IMR-90 (cell line): ENCODE measurements around the gene STT3A. TPM values are rescaled to one million over a fixed set of nuclear protein-coding genes. Genes with fewer than 3 reads are reported as not detected.

Experiments used
- ATAC-seq: fragments of 200-7000 bp; cut with Tn5 transposase; 2 replicates; pipeline ENCODE4 v1.9.1; 2020; ENCODE audit warnings: low read depth, mild to moderate bottlenecking, moderate library complexity
- BruUV-seq: library from RNA; stranded (reverse); fragments of 400-500 nt; replicated peaks from 2 replicates; lab custom pipeline; 2021; lab: Mats Ljungman, UMichigan
- CTCF ChIA-PET: fragments of 300-600 bp; formaldehyde crosslinking; extraction: SDS; loops from one replicate; lab custom pipeline; 2021; ENCODE audit warnings: antibody characterized with exemption; lab: Yijun Ruan, JAX
- POLR2A ChIA-PET: fragments of 300-600 bp; sonication (Branson Sonifier 250); formaldehyde crosslinking; loops from one replicate; lab custom pipeline; 2022; ENCODE audit warnings: antibody characterized with exemption; ENCODE audit not compliant: unreplicated experiment; lab: Charles Lee
- DNase-seq: peaks from one replicate; pipeline ENCODE4 v3.0.0; 2013
- H2AFZ ChIP-seq: replicated peaks from 2 replicates; pipeline ENCODE3; 2013; ENCODE audit warnings: low read length, mild to moderate bottlenecking; ENCODE audit not compliant: poor library complexity
- H2AK5ac ChIP-seq: 2 replicates; pipeline ENCODE4 v1.6.1; 2013; ENCODE audit warnings: low read depth, low read length, inconsistent platforms
- H2AK9ac ChIP-seq: replicated peaks from 2 replicates; pipeline ENCODE3; 2013; ENCODE audit warnings: mild to moderate bottlenecking, low read depth, low read length, moderate library complexity; ENCODE audit not compliant: poor library complexity
- H2BK120ac ChIP-seq: 2 replicates; pipeline ENCODE4 v1.6.1; 2013; ENCODE audit warnings: low read depth, low read length, inconsistent platforms
- H2BK15ac ChIP-seq: 3 replicates; pipeline ENCODE4 v1.6.1; 2013; ENCODE audit warnings: low read depth, low read length, inconsistent platforms
- H2BK20ac ChIP-seq: 2 replicates; pipeline ENCODE4 v1.6.1; 2013; ENCODE audit warnings: low read depth, mild to moderate bottlenecking, inconsistent platforms, low read length, moderate library complexity
- H2BK5ac ChIP-seq: 2 replicates; pipeline ENCODE4 v1.6.1; 2013; ENCODE audit warnings: mild to moderate bottlenecking, low read depth, low read length, inconsistent platforms; ENCODE audit not compliant: poor library complexity, severe bottlenecking
- H3K14ac ChIP-seq: replicated peaks from 2 replicates; pipeline ENCODE4 v1.6.1; 2013; ENCODE audit warnings: low read depth, low read length, inconsistent platforms
- H3K18ac ChIP-seq: 2 replicates; pipeline ENCODE4 v1.6.1; 2013; ENCODE audit warnings: low read depth, low read length, control low read depth
- H3K23ac ChIP-seq: 2 replicates; pipeline ENCODE4 v1.6.1; 2013; ENCODE audit warnings: low read depth, low read length, inconsistent platforms
- H3K27ac ChIP-seq: 2 replicates; pipeline ENCODE4 v1.5.1; 2013; ENCODE audit warnings: mild to moderate bottlenecking, control low read depth, low read length; ENCODE audit not compliant: insufficient read depth
- H3K27me3 ChIP-seq: 2 replicates; pipeline ENCODE4 v1.6.1; 2013; ENCODE audit warnings: low read length; ENCODE audit not compliant: control insufficient read depth, insufficient read depth
- H3K36me3 ChIP-seq: 2 replicates; pipeline ENCODE4 v1.6.1; 2013; ENCODE audit warnings: low read length, mixed read lengths; ENCODE audit not compliant: control insufficient read depth, insufficient read depth
- H3K4ac ChIP-seq: 2 replicates; pipeline ENCODE4 v1.6.1; 2013; ENCODE audit warnings: low read depth, low read length, inconsistent platforms
- H3K4me1 ChIP-seq: 2 replicates; pipeline ENCODE4 v1.6.1; 2013; ENCODE audit warnings: low read length, mixed read lengths; ENCODE audit not compliant: control insufficient read depth, insufficient read depth
- H3K4me2 ChIP-seq: 2 replicates; pipeline ENCODE4 v1.6.1; 2013; ENCODE audit warnings: low read depth, mild to moderate bottlenecking, control low read depth, low read length, moderate library complexity
- H3K4me3 ChIP-seq: 2 replicates; pipeline ENCODE4 v1.5.1; 2013; ENCODE audit warnings: low read depth, mild to moderate bottlenecking, control low read depth, low read length, moderate library complexity; ENCODE audit not compliant: insufficient read depth
- H3K56ac ChIP-seq: 2 replicates; pipeline ENCODE4 v1.6.1; 2013; ENCODE audit warnings: low read length, inconsistent platforms; ENCODE audit not compliant: insufficient read depth; ENCODE audit errors: extremely low read depth
- H3K79me1 ChIP-seq, 2 experiments: 2 replicates each; pipeline ENCODE4 v1.6.1; 2013; ENCODE audit warnings: low read length in 2 of 2, inconsistent platforms in 1 of 2, low read depth in 1 of 2
- H3K9ac ChIP-seq: 2 replicates; pipeline ENCODE4 v1.6.1; 2013; ENCODE audit warnings: low read depth, low read length, control low read depth
- H3K9me1 ChIP-seq: 2 replicates; pipeline ENCODE4 v1.6.1; 2013; ENCODE audit warnings: low read length, inconsistent platforms; ENCODE audit not compliant: insufficient read depth
- H3K9me3 ChIP-seq: 2 replicates; pipeline ENCODE4 v1.6.1; 2013; ENCODE audit warnings: low read length; ENCODE audit not compliant: control insufficient read depth, insufficient read depth
- H4K20me1 ChIP-seq: 2 replicates; pipeline ENCODE4 v1.6.1; 2013; ENCODE audit warnings: low read length, inconsistent platforms; ENCODE audit not compliant: insufficient read depth
- H4K5ac ChIP-seq: 2 replicates; pipeline ENCODE4 v1.6.1; 2013; ENCODE audit warnings: mild to moderate bottlenecking, low read depth, low read length, control low read depth
- H4K8ac ChIP-seq, 2 experiments: 2 replicates each; pipeline ENCODE4 v1.6.1; 2013; ENCODE audit warnings: low read depth in 2 of 2, low read length in 2 of 2, control low read depth in 1 of 2, inconsistent platforms in 1 of 2
- H4K91ac ChIP-seq: 2 replicates; pipeline ENCODE4 v1.6.1; 2013; ENCODE audit warnings: low read depth, low read length, inconsistent platforms; ENCODE audit not compliant: insufficient read depth
- BHLHE40 ChIP-seq: fragments of 150-350 bp; IDR thresholded peaks from 2 replicates; pipeline ENCODE4 v1.6.1; 2016; ENCODE audit warnings: mild to moderate bottlenecking, low read depth, low read length
- CEBPB ChIP-seq: IDR thresholded peaks from 2 replicates; pipeline ENCODE4 v1.6.1; 2012; ENCODE audit warnings: low read depth, low read length, improper control_type of control experiment
- CHD1 ChIP-seq: IDR thresholded peaks from 2 replicates; pipeline ENCODE4 v1.6.1; 2012; ENCODE audit warnings: low read depth, low read length, improper control_type of control experiment
- CTCF ChIP-seq: conservative IDR thresholded peaks from 2 replicates; pipeline ENCODE4 v1.5.1; 2012; ENCODE audit warnings: mild to moderate bottlenecking, low read depth, low read length, improper control_type of control experiment
- ELK1 ChIP-seq: fragments of 150-350 bp; IDR thresholded peaks from 2 replicates; pipeline ENCODE4 v1.6.1; 2016; ENCODE audit warnings: low read depth, mild to moderate bottlenecking, low read length, moderate library complexity, borderline replicate concordance
- FOS ChIP-seq: fragments of 150-350 bp; IDR thresholded peaks from 2 replicates; pipeline ENCODE4 v1.6.1; 2016; ENCODE audit warnings: low read depth, low read length
- MAFK ChIP-seq: IDR thresholded peaks from 2 replicates; pipeline ENCODE4 v1.6.1; 2012; ENCODE audit warnings: low read depth, low read length, improper control_type of control experiment
- MAZ ChIP-seq: IDR thresholded peaks from 2 replicates; pipeline ENCODE4 v1.6.1; 2012; ENCODE audit warnings: low read depth, mild to moderate bottlenecking, low read length, improper control_type of control experiment, moderate library complexity, borderline replicate concordance
- MXI1 ChIP-seq: IDR thresholded peaks from 2 replicates; pipeline ENCODE4 v1.6.1; 2012; ENCODE audit warnings: low read depth, mild to moderate bottlenecking, low read length, moderate library complexity, borderline replicate concordance
- NFE2L2 ChIP-seq: fragments of 150-350 bp; IDR thresholded peaks from 2 replicates; pipeline ENCODE4 v1.6.1; 2016; ENCODE audit warnings: low read depth, mild to moderate bottlenecking, low read length
- POLR2A ChIP-seq: IDR thresholded peaks from 2 replicates; pipeline ENCODE4 v1.6.1; 2012; ENCODE audit warnings: mild to moderate bottlenecking, low read depth, low read length
- RAD21 ChIP-seq: IDR thresholded peaks from 2 replicates; pipeline ENCODE4 v1.6.1; 2012; ENCODE audit warnings: low read length, improper control_type of control experiment
- RCOR1 ChIP-seq: IDR thresholded peaks from 2 replicates; pipeline ENCODE4 v1.6.1; 2012; ENCODE audit warnings: mild to moderate bottlenecking, low read length, improper control_type of control experiment; ENCODE audit not compliant: insufficient replicate concordance
- RFX5 ChIP-seq: IDR thresholded peaks from 2 replicates; pipeline ENCODE4 v1.8.0; 2012; ENCODE audit warnings: low read depth, mild to moderate bottlenecking, low read length, moderate library complexity
- SMC3 ChIP-seq: fragments of 150-350 bp; IDR thresholded peaks from 2 replicates; pipeline ENCODE4 v1.6.1; 2016; ENCODE audit warnings: low read depth, mild to moderate bottlenecking, antibody characterized with exemption, low read length, moderate library complexity
- USF2 ChIP-seq: fragments of 150-350 bp; IDR thresholded peaks from 2 replicates; pipeline ENCODE4 v1.6.1; 2017; ENCODE audit warnings: mild to moderate bottlenecking, antibody characterized with exemption, low read length, low read depth
- WGBS, 2 experiments: methylation state at CpG; one replicate each; pipeline versions ENCODE4 v1.1.5 to v1.1.7; 2013; ENCODE audit warnings: missing lambda C conversion rate in 2 of 2; ENCODE audit not compliant: insufficient read length in 1 of 2; ENCODE audit errors: extremely low coverage in 2 of 2; 5-methylcytosine and 5-hydroxymethylcytosine counted together
- dilution Hi-C: fragments of 300-500 bp; cut with HindIII; formaldehyde crosslinking; loops from one replicate; pipeline ENCODE4 v1.14.3; 2018; ENCODE audit warnings: low sequenced_read_pairs; ENCODE audit not compliant: unreplicated experiment
- in situ Hi-C: fragments of 300-500 bp; cut with MboI; formaldehyde crosslinking; loops from 3 replicates; pipeline ENCODE4 v1.14.3; 2019; ENCODE audit warnings: low sequenced_read_pairs, inconsistent platforms, mixed read lengths
- intact Hi-C: fragments of 100-400 bp; cut with micrococcal nuclease; formaldehyde crosslinking; loops from 2 replicates; pipeline ENCODE4 v1.10.0; 2022
- polyA plus RNA-seq, 3 experiments: library from polyadenylated mRNA; depleted of rRNA; stranded (reverse); fragments of >200 nt; gene quantifications; 2 replicates each; pipeline ENCODE4 v1.2.3, GENCODE V29; 2012; ENCODE audit warnings: low replicate concordance in 1 of 3
- total RNA-seq: library from RNA; depleted of rRNA; stranded (reverse); fragments of >200 nt; gene quantifications from 2 replicates; pipeline ENCODE4 v1.2.3, GENCODE V29; 2012

STT3A gene
- total and polyA plus RNA-seq, 2 of the 4 experiments (the other 2 are of a cell fraction): 180 to 387 TPM

- Histone ChIP-seq H3K56ac (no peak overlapping the region), H3K4me1 (peaks cover 5% of the 10 kb centered on the region), H4K20me1 (peaks cover 7% of the 10 kb centered on the region; the same call in 1 of the 2 replicates), H3K36me3 (peaks cover 44% of the 10 kb centered on the region), H3K79me1 (peaks cover 33 to 51% of the 10 kb centered on the region in 2 experiments), H3K27me3 (no peaks in the 10 kb centered on the region), H3K27ac (no peak overlapping the region), H2BK20ac (no peak overlapping the region), H2AK9ac (no peak overlapping the region), H2AFZ (no peak overlapping the region), H2BK5ac (no peak overlapping the region), H4K5ac (no peak overlapping the region), H2BK15ac (no peak overlapping the region), H2AK5ac (no peak overlapping the region), H3K9ac (no peak overlapping the region), H3K4me3 (no peak overlapping the region), H3K14ac (no peak overlapping the region), H3K4me2 (no peak overlapping the region), H4K91ac (no peak overlapping the region), H3K9me1 (peaks cover 3% of the 10 kb centered on the region), H2BK120ac (no peak overlapping the region), H3K4ac (no peak overlapping the region), H4K8ac (no peak overlapping the region), H3K9me3 (no peaks in the 10 kb centered on the region), H3K23ac (no peak overlapping the region), H3K18ac (no peak overlapping the region)
- no peak for TF ChIP-seq SMC3
- no peak for TF ChIP-seq RFX5
- TF ChIP-seq MAZ: no peak
- TF ChIP-seq BHLHE40: no peak
- no peak for TF ChIP-seq USF2
- TF ChIP-seq RAD21: no peak
- TF ChIP-seq FOS: no peak
- TF ChIP-seq CTCF: no peak
- TF ChIP-seq ELK1: no peak
- no peak for TF ChIP-seq CEBPB
- TF ChIP-seq MXI1: no peak
- no peak for TF ChIP-seq MAFK
- TF ChIP-seq POLR2A: no peak
- no peak for TF ChIP-seq CHD1
- no peak for TF ChIP-seq RCOR1
- no peak for TF ChIP-seq NFE2L2
- ATAC-seq: no peak
- WGBS, 2 experiments: no CpG with 5 or more reads among the region's 2 CpGs
- no TSS peak for BruUV-seq
- DNase-seq: no peak
- dilution Hi-C loops (no loop called here), intact Hi-C loops (no loop called here), in situ Hi-C loops (no loop called here)
- ChIA-PET POLR2A (no interaction called here), CTCF (no interaction called here)
Observed at GRCh38 chr11:125600663-125601062, 8.0 kb downstream of the STT3A start.
